Stomach smooth muscle (tissue), 2 donors: ENCODE measurements around the gene SLC7A6OS.
"Not testable (repeated sequence)": the region's sequence is repeated elsewhere in the genome, so short reads cannot be mapped to it uniquely, and the experiment has no call there.

Source experiments
- H3K27ac ChIP-seq: one replicate; pipeline ENCODE4 v1.7.0; 2013; ENCODE audit warnings: mild to moderate bottlenecking, low read length, inconsistent platforms
- H3K27me3 ChIP-seq, 2 donors: one replicate each; pipeline ENCODE4 v1.7.0; 2013; ENCODE audit warnings: low read length in 2 of 2; ENCODE audit not compliant: insufficient read depth in 2 of 2, control insufficient read depth in 1 of 2
- H3K36me3 ChIP-seq, 2 donors: one replicate each; pipeline ENCODE4 v1.7.0; 2013; ENCODE audit warnings: low read length in 2 of 2; ENCODE audit not compliant: control insufficient read depth in 2 of 2, insufficient read depth in 2 of 2
- H3K4me1 ChIP-seq: one replicate; pipeline ENCODE4 v1.7.0; 2013; ENCODE audit warnings: low read length; ENCODE audit not compliant: control insufficient read depth, insufficient read depth
- H3K4me3 ChIP-seq, 2 donors: one replicate each; pipeline ENCODE4 v1.7.0; 2013; ENCODE audit warnings: low read length in 2 of 2
- H3K9ac ChIP-seq, 2 donors: one replicate each; pipeline ENCODE4 v1.7.0; 2013; ENCODE audit warnings: low read length in 2 of 2, mild to moderate bottlenecking in 1 of 2
- H3K9me3 ChIP-seq, 2 donors: one replicate each; pipeline ENCODE4 v1.7.0; 2013; ENCODE audit warnings: low read length in 2 of 2; ENCODE audit not compliant: control insufficient read depth in 2 of 2
- donor health status: healthy.
- donor health status: Pancreatic carcinoma.

SLC7A6OS gene

DNA sequence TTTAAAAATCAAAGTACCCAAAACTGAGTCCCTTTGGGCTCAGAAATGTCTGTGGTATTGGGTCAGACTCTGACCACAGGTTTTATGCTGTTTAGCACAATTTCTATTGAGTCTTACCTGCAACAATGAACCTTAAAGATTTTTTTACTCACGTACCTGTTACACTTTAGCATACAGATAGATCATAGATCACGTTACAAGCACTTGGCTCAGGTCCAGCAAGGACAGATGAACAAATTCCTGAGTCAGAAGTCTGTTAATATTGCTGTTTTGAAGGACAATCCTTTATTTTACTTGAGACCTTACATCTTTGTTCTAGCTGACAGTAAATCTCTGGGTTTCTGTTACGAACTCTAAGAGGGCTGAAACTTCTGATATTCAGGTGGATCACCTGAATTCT is 12.8 kb downstream of the SLC7A6OS start:
- no peaks in the 10 kb centered on the region for H3K9me3 ChIP-seq
- H3K27me3 ChIP-seq, result no peaks in the 10 kb centered on the region
- H3K4me3 ChIP-seq, result no peak overlapping the region
- peaks cover 34 to 53% of the 10 kb centered on the region in 2 donors for H3K36me3 ChIP-seq
- H3K9ac ChIP-seq, result no peak overlapping the region
- H3K27ac ChIP-seq, result peak overlapping the region; percentile 75
- H3K4me1 ChIP-seq, result peaks cover 18% of the 10 kb centered on the region

DNA sequence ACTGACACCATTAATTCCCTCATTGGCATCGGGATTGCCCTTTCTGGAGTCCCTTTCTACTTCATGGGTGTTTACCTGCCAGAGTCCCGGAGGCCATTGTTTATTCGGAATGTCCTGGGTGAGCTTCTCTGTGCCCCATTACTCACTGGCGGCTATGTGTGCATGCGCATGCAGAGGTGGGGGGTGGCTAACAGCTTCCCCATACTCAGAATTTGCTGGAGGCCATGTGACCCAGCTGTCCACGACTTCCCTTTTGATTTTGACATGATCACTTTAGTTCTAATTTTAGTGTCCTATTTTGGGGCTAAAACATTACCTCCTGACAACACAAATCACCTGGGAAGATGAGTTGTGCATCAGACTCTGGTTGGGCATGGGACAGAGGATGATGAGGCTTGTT is 14.1 kb downstream of the SLC7A6OS start:
- Histone ChIP-seq H3K4me3 (no peak overlapping the region), H3K27ac (no peak overlapping the region), H3K9ac (no peak overlapping the region), H3K36me3 (peaks cover 27 to 52% of the 10 kb centered on the region in 2 donors), H3K27me3 (no peaks in the 10 kb centered on the region), H3K4me1 (peaks cover 18% of the 10 kb centered on the region), H3K9me3 (no peaks in the 10 kb centered on the region)

DNA sequence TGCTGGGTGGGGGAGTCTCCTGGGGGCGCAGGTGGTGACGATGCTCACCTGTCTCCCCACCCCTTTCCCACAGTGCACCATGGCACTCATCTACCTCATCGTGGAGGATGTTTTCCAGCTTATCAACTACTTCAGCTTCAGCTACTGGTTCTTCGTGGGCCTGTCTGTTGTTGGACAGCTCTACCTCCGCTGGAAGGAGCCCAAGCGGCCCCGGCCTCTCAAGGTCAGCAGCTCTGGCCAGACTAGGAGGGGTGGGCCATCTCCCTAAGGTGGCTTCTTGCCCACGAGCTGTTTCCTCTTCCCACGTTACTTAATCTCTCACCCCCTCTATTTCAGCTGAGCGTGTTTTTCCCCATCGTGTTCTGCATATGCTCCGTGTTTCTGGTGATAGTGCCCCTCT is 14.5 kb downstream of the SLC7A6OS start:
- Histone ChIP-seq H3K9me3 (no peaks in the 10 kb centered on the region), H3K9ac (no peak overlapping the region), H3K4me1 (peaks cover 18% of the 10 kb centered on the region), H3K4me3 (no peak overlapping the region), H3K36me3 (peaks cover 29 to 56% of the 10 kb centered on the region in 2 donors), H3K27ac (no peak overlapping the region), H3K27me3 (no peaks in the 10 kb centered on the region)

DNA sequence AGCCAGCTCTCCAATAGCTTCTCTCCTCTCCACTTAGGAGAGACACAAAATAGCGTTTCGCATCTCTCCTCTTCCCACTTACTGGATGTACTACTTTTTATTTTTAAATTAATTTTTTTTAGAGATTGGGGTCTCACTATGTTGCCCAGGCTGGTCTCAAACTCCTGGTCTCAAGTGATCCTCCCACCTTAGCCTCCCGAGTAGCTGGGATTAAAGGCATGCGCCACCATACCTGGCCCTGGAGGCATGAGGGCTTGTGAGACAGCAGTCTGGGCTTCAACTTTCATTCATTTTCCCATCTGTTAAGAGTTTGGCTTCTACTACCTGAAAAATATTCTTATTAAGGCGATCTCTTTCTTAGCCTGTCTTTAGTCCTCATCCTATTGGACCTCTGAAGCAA is 18.3 kb downstream of the SLC7A6OS start:
- H3K36me3 ChIP-seq, result peaks cover 36 to 53% of the 10 kb centered on the region in 2 donors
- H3K4me1 ChIP-seq, result peaks cover 6% of the 10 kb centered on the region
- H3K4me3 ChIP-seq, result no peak overlapping the region
- no peaks in the 10 kb centered on the region for H3K9me3 ChIP-seq
- no peak overlapping the region for H3K9ac ChIP-seq
- no peaks in the 10 kb centered on the region for H3K27me3 ChIP-seq
- H3K27ac ChIP-seq, result no peak overlapping the region

DNA sequence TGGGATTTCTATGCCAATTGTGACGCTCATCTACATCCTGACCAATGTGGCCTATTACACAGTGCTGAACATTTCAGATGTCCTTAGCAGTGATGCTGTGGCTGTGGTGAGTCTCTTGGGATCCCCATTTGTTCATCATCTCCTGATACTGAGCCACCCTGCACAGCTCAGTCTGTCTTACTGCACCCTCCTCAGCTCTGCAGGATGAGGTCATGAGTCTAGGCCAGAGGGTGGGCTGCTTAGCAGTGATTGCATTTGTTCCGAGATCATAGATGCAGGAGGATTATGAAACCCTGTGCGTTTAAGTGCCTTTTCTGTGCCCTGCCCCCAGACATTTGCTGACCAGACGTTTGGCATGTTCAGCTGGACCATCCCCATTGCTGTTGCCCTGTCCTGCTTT is 19.5 kb downstream of the SLC7A6OS start:
- H3K4me1 ChIP-seq, result peaks cover 10% of the 10 kb centered on the region
- no peak overlapping the region for H3K9ac ChIP-seq
- peaks cover 35 to 47% of the 10 kb centered on the region in 2 donors for H3K36me3 ChIP-seq
- no peak overlapping the region for H3K4me3 ChIP-seq
- no peaks in the 10 kb centered on the region for H3K27me3 ChIP-seq
- H3K27ac ChIP-seq, result no peak overlapping the region
- H3K9me3 ChIP-seq, result no peaks in the 10 kb centered on the region

DNA sequence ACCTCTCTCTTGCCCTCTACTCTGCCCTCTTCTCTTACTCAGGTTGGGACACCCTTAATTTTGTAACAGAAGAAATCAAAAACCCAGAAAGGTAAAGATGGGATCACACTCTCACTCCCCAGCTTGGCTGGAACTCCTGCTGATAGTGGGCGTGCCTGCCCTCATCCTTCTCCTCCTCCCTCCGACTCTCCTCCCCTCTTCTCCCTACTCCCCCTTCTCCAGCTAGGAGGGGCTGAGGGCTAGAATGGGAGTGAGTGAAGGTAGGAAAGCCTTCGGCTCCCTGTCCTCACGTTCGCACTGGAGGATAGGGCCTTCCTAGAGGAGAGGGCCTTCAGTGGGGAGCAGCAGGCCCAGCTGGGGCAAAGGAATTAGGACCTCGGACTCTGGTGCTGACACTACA is 20.3 kb downstream of the SLC7A6OS start:
- H3K27me3 ChIP-seq, result no peaks in the 10 kb centered on the region
- peaks cover 28 to 46% of the 10 kb centered on the region in 2 donors for H3K36me3 ChIP-seq
- H3K4me3 ChIP-seq, result no peak overlapping the region
- H3K27ac ChIP-seq, result no peak overlapping the region
- H3K9ac ChIP-seq, result no peak overlapping the region
- no peaks in the 10 kb centered on the region for H3K9me3 ChIP-seq
- H3K4me1 ChIP-seq, result peaks cover 13% of the 10 kb centered on the region

DNA sequence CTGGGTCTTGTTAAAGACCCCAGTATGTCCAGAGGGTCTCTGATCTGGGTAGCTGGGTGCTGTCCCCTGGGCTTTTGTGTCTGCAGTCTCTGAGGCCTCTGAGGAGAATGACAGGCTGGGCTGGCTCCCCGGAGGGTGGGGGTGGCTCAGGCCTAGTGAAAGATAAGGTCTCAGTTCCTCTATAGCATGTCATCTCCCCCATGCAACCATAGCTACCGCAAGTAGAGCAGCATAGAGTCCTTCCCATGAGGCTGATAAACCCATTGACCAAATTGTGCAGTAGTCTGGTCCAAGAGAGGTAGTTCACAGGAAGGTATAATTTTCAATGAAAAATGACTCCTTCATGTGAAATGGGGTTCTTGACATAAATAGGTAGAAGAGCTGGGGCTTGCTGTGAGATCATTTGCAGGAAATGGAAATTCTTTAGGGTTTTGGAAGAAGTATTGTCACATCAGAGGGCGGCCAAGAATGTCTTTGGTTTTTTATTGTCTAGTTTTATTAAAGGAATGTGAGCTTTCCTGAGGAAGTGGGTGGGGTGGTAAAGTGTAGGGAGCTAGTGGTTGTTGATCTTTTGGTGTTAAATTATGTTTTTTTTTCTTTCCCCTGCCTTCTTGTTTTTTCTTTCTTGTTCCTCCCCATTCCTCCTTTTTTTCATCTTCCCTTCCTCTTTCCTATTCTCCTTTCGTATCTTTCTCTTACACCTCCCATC is 21.0 kb downstream of the SLC7A6OS start:
- Histone ChIP-seq H3K4me1 (peaks cover 19% of the 10 kb centered on the region), H3K27me3 (no peaks in the 10 kb centered on the region), H3K9ac (no peak overlapping the region), H3K36me3 (peaks cover 28 to 46% of the 10 kb centered on the region in 2 donors), H3K27ac (no peak overlapping the region), H3K4me3 (no peak overlapping the region), H3K9me3 (no peaks in the 10 kb centered on the region)

DNA sequence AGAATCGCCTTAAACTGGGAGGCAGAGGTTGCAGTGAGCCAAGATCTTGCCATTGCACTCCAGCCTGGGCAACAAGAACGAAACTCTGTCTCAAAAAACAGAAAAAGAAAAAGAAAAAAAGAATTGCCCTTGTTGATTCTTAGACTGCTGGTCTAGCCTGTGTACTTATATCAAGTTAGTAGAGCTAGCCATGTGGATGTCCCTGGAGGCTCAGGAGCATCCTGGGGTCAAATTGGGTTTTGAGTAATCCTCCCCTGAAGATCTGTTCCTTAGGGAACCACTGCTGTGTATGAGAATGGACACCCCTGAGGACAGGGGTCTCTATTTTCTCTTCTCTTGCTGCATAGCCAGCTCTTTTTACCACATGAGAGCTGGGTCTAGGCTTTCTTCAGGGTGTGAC is 21.5 kb downstream of the SLC7A6OS start:
- Histone ChIP-seq H3K36me3 (peaks cover 28 to 44% of the 10 kb centered on the region in 2 donors), H3K4me3 (no peak overlapping the region), H3K9me3 (no peaks in the 10 kb centered on the region), H3K4me1 (peaks cover 19% of the 10 kb centered on the region), H3K27me3 (no peaks in the 10 kb centered on the region), H3K27ac (no peak overlapping the region), H3K9ac (no peak overlapping the region)

DNA sequence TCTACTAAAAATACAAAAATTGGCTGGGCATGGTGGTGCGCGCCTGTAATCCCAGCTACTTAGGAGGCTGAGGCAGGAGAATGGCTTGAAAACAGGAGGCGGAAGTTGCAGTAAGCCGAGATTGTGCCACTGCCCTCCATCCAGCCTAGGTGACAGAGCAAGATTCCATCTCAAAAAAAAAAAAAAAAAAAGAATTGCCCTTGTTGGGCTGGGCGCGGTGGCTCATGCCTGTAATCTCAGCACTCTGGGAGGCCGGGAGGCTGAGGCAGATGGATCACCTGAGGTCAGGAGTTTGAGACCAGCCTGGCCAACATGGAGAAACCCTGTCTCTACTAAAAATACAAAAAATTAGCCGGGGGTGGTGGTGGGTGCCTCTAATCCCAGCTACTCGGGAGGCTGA is 21.9 kb downstream of the SLC7A6OS start:
- not testable (repeated sequence) for H3K4me3 ChIP-seq, H3K27ac ChIP-seq, H3K9me3 ChIP-seq, H3K27me3 ChIP-seq, H3K9ac ChIP-seq
- Histone ChIP-seq H3K36me3 (peaks cover 28 to 41% of the 10 kb centered on the region in 2 donors), H3K4me1 (peaks cover 19% of the 10 kb centered on the region)

DNA sequence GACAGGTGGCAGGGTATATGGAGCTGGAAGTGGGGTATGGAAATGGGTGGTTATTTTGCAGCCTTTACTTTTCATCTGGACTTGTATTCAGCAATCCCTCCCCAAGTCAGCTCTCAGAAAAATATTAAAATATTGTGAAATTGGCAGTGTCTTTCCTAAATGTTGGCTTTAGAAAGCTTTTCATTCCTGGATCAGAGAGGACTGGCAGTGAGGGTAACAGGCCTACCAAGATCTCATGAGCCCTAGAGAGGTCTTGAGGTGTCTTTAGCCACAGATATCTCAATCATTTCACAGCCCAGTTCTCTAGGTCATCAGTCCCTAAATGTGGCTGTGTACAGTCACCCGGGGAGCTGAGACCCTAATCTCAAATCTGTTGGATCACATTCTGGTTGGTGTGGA is 22.5 kb downstream of the SLC7A6OS start:
- H3K27me3 ChIP-seq, result no peaks in the 10 kb centered on the region
- H3K9ac ChIP-seq, result no peak overlapping the region
- H3K4me1 ChIP-seq, result peaks cover 19% of the 10 kb centered on the region
- peaks cover 28 to 40% of the 10 kb centered on the region in 2 donors for H3K36me3 ChIP-seq
- no peak overlapping the region for H3K4me3 ChIP-seq
- H3K9me3 ChIP-seq, result no peaks in the 10 kb centered on the region
- H3K27ac ChIP-seq, result no peak overlapping the region
